Progenitor cell of endocrine pancreas (in vitro differentiated cells): ENCODE measurements around the gene CSKMT. TPM values are rescaled to one million over a fixed set of nuclear protein-coding genes. Genes with fewer than 3 reads are reported as not detected.

ENCODE experiments used
- DNase-seq: peaks from one replicate; pipeline ENCODE4 v3.0.0; 2021; ENCODE audit warnings: low spot score; ENCODE audit not compliant: unreplicated experiment
- H3K27ac Mint-ChIP-seq: 2 replicates; pipeline ENCODE4 v1.8.0; 2021; ENCODE audit warnings: mild to moderate bottlenecking, moderate library complexity, mixed read lengths
- H3K27me3 Mint-ChIP-seq: 2 replicates; pipeline ENCODE4 v1.8.0; 2021; ENCODE audit warnings: mixed read lengths
- H3K36me3 Mint-ChIP-seq: 2 replicates; pipeline ENCODE4 v1.8.0; 2022; ENCODE audit warnings: mixed read lengths; ENCODE audit not compliant: insufficient read depth
- H3K4me1 Mint-ChIP-seq: 2 replicates; pipeline ENCODE4 v1.8.0; 2021; ENCODE audit warnings: low read depth, mixed read lengths
- H3K4me3 Mint-ChIP-seq: 2 replicates; pipeline ENCODE4 v1.8.0; 2021; ENCODE audit warnings: low read depth, mild to moderate bottlenecking, moderate library complexity, mixed read lengths
- H3K9me3 Mint-ChIP-seq: 2 replicates; pipeline ENCODE4 v1.8.0; 2021; ENCODE audit warnings: low read depth, mixed read lengths
- CTCF ChIP-seq: fragments of 200-600 bp; sonication (generic); IDR thresholded peaks from one replicate; pipeline ENCODE4 v1.5.0; 2021; ENCODE audit warnings: antibody characterized with exemption, mild to moderate bottlenecking; ENCODE audit not compliant: unreplicated experiment
- total RNA-seq: library from RNA; stranded (reverse); gene quantifications from 2 replicates; pipeline ENCODE4 v1.2.1, GENCODE V29; 2021

CSKMT gene
- total RNA-seq, 1 donor from 2014 or later: 18.0 TPM

GRCh38 chr11:62716816-62717215, 51.7 kb downstream of the CSKMT start:
- H3K36me3 Mint-ChIP-seq: peaks cover 46% of the 10 kb centered on the region
- H3K4me1 Mint-ChIP-seq: peaks cover 15% of the 10 kb centered on the region
- no peak for TF ChIP-seq CTCF
- H3K27ac Mint-ChIP-seq: no peak overlapping the region
- H3K27me3 Mint-ChIP-seq: no peaks in the 10 kb centered on the region
- DNase-seq: no peak
- no peaks in the 10 kb centered on the region for H3K9me3 Mint-ChIP-seq
- H3K4me3 Mint-ChIP-seq: no peak overlapping the region

Other genes with a start within 250 kb of the CSKMT start
- 1.9 and 3.1 TPM in 2 replicates for gene SCGB1A1, start 246.3 kb upstream of the CSKMT start, total RNA-seq
- gene AHNAK, start 118.5 kb upstream of the CSKMT start, total RNA-seq: 27.2 and 39.8 TPM in 2 replicates
- 1,931 and 1,938 TPM in 2 replicates for gene EEF1G, start 91.4 kb upstream of the CSKMT start, total RNA-seq
- 23.1 and 26.0 TPM in 2 replicates for gene TUT1, start 73.8 kb upstream of the CSKMT start, total RNA-seq
- gene MTA2, start 63.4 kb upstream of the CSKMT start, total RNA-seq: 134 and 140 TPM in 2 replicates
- gene EML3, start 52.5 kb upstream of the CSKMT start, total RNA-seq: 42.7 and 47.0 TPM in 2 replicates
- gene ROM1, start 52.1 kb upstream of the CSKMT start, total RNA-seq: 0.62 and 0.86 TPM in 2 replicates
- 43.4 and 48.9 TPM in 2 replicates for gene B3GAT3, start 43.3 kb upstream of the CSKMT start, total RNA-seq
- 354 and 361 TPM in 2 replicates for gene GANAB, start 18.7 kb upstream of the CSKMT start, total RNA-seq
- gene INTS5, start 12.0 kb upstream of the CSKMT start, total RNA-seq: 23.6 and 24.7 TPM in 2 replicates
- 71.7 and 73.5 TPM in 2 replicates for gene C11orf98, start 102 bp upstream of the CSKMT start, total RNA-seq
- 7.0 and 7.6 TPM in 2 replicates for gene UQCC3, start 6.4 kb downstream of the CSKMT start, total RNA-seq
- 9.3 and 9.4 TPM in 2 replicates for gene LBHD1, start 7.0 kb downstream of the CSKMT start, total RNA-seq
- 99.8 and 102 TPM in 2 replicates for gene UBXN1, start 13.8 kb downstream of the CSKMT start, total RNA-seq
- 0.65 and 0.89 TPM in 2 replicates for gene LRRN4CL, start 24.2 kb downstream of the CSKMT start, total RNA-seq
- 84.9 and 85.8 TPM in 2 replicates for gene BSCL2, start 42.1 kb downstream of the CSKMT start, total RNA-seq
- 1.8 and 2.0 TPM in 2 replicates for gene GNG3, start 42.4 kb downstream of the CSKMT start, total RNA-seq
- gene HNRNPUL2, start 62.1 kb downstream of the CSKMT start, total RNA-seq: 61.0 and 63.9 TPM in 2 replicates
- gene TTC9C, start 63.2 kb downstream of the CSKMT start, total RNA-seq: 35.5 and 40.8 TPM in 2 replicates
- 13.4 and 17.3 TPM in 2 replicates for gene ZBTB3, start 88.8 kb downstream of the CSKMT start, total RNA-seq
- 93.8 and 101 TPM in 2 replicates for gene POLR2G, start 96.3 kb downstream of the CSKMT start, total RNA-seq
- 52.3 and 56.3 TPM in 2 replicates for gene TAF6L, start 106.1 kb downstream of the CSKMT start, total RNA-seq
- gene TMEM179B, start 122.1 kb downstream of the CSKMT start, total RNA-seq: 38.4 and 40.8 TPM in 2 replicates
- 18.6 and 19.8 TPM in 2 replicates for gene TMEM223, start 126.7 kb downstream of the CSKMT start, total RNA-seq
- gene NXF1, start 140.1 kb downstream of the CSKMT start, total RNA-seq: 120 and 130 TPM in 2 replicates
- 39.3 and 45.3 TPM in 2 replicates for gene STX5, start 166.7 kb downstream of the CSKMT start, total RNA-seq
- not detected in 2 replicates for gene TEX54, start 167.5 kb downstream of the CSKMT start, total RNA-seq
- gene WDR74, start 174.3 kb downstream of the CSKMT start, total RNA-seq: 55.8 and 60.3 TPM in 2 replicates
- gene SLC3A2, start 215.6 kb downstream of the CSKMT start, total RNA-seq: 140 and 180 TPM in 2 replicates